ENCODE measurements around the gene KRT1. TPM values are rescaled to one million over a fixed set of nuclear protein-coding genes. Genes with fewer than 3 reads are reported as not detected.

The KRT1 gene
- total RNA-seq (2022; extraction: Qiagen RNA extraction): not detected in 5 replicates

DNA sequence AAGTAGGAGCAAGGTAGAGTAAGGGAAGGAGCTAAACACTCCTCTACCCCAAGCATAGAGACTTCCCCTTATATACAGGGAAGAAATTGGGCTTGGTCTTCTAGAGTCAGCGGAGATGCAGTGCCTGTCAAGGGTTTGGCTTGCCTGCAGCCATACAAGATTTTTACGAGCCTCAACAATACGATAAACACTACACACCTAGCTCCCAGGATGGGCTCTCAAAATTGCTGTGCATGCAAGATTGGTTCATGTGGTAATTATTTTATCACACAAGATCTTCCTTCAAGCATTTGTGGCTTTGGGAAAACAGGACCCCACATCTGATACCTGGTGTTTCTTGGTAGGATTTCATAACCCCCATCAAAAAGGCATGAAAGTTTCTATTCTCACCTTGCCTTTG is at the start of gene KRT1:
TSS of gene KRT1 (minus strand) at position 45 of the 400 bp plus-strand sequence. CDS start 59 bp downstream, outside the sequence.

DNA sequence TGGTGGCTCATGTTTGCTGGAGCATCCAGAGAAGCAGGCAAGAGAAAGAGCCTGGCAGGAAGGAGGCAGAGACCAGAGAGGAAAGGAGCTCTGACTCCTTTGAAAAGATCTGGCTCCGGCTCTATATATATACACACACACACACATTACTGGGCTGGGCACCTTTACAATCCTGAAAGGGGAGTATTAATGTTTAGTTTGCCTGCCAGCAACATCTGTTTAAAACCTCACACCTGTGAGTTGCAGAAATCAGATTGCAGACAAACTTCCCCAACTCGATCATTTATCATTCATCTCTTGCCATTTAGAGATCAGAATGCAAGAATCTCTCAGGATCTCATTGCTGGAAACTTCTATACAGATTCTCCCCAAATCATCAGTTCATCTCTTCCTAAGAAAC is 23.2 kb upstream of the KRT1 start, which contains the start of gene KRT77:
TSS of gene KRT77 (minus strand) at position 101 of the 400 bp plus-strand sequence. CDS start at position 11, 90 bp downstream.

GRCh38 chr12:52651726-52652261 is 28.4 kb downstream of the KRT1 start, which contains the start of gene KRT2:
TSS of gene KRT2 (minus strand) at chr12:52652211. CDS start at chr12:52652142, 69 bp downstream.

Other genes with a start within 250 kb of the KRT1 start
- gene KRT75, start 246.0 kb downstream of the KRT1 start, total RNA-seq (2022; extraction: Qiagen RNA extraction): 0.07 to 0.18 TPM (median 0.09 TPM) in 5 replicates
- gene KRT6B, start 228.3 kb downstream of the KRT1 start, total RNA-seq (2022; extraction: Qiagen RNA extraction): 0.05 to 0.09 TPM in 2 of 5 replicates, not detected in the others
- gene KRT6C, start 206.6 kb downstream of the KRT1 start, total RNA-seq (2022; extraction: Qiagen RNA extraction): 0.06 TPM in 1 of 5 replicates, not detected in the others
- 10.3 to 13.4 TPM (median 11.2 TPM) in 5 replicates for gene KRT6A, start 187.2 kb downstream of the KRT1 start, total RNA-seq (2022; extraction: Qiagen RNA extraction)
- 0.39 to 0.69 TPM (median 0.53 TPM) in 5 replicates for gene KRT5, start 160.0 kb downstream of the KRT1 start, total RNA-seq (2022; extraction: Qiagen RNA extraction)
- gene KRT71, start 127.3 kb downstream of the KRT1 start, total RNA-seq (2022; extraction: Qiagen RNA extraction): 0.05 TPM in 1 of 5 replicates, not detected in the others
- not detected in 5 replicates for gene KRT74, start 106.6 kb downstream of the KRT1 start, total RNA-seq (2022; extraction: Qiagen RNA extraction)
- gene KRT72, start 78.9 kb downstream of the KRT1 start, total RNA-seq (2022; extraction: Qiagen RNA extraction): 0.07 TPM in 1 of 5 replicates, not detected in the others
- 0.06 TPM in 1 of 5 replicates, not detected in the others for gene KRT73, start 61.8 kb downstream of the KRT1 start, total RNA-seq (2022; extraction: Qiagen RNA extraction)
- gene KRT2, start 28.2 kb downstream of the KRT1 start, total RNA-seq (2022; extraction: Qiagen RNA extraction): not detected in 5 replicates
- not detected in 5 replicates for gene KRT77, start 23.1 kb upstream of the KRT1 start, total RNA-seq (2022; extraction: Qiagen RNA extraction)
- gene KRT76, start 96.9 kb upstream of the KRT1 start, total RNA-seq (2022; extraction: Qiagen RNA extraction): not detected in 5 replicates
- gene KRT3, start 115.7 kb upstream of the KRT1 start, total RNA-seq (2022; extraction: Qiagen RNA extraction): 0.03 to 0.13 TPM in 2 of 5 replicates, not detected in the others
- 2.6 to 3.6 TPM (median 3.0 TPM) in 5 replicates for gene KRT4, start 133.7 kb upstream of the KRT1 start, total RNA-seq (2022; extraction: Qiagen RNA extraction)
- 0.08 TPM in 1 of 5 replicates, not detected in the others for gene KRT79, start 153.9 kb upstream of the KRT1 start, total RNA-seq (2022; extraction: Qiagen RNA extraction)
- 0.07 to 0.45 TPM (median 0.25 TPM) in 4 of 5 replicates, not detected in the other for gene KRT78, start 168.6 kb upstream of the KRT1 start, total RNA-seq (2022; extraction: Qiagen RNA extraction)
- 4,606 to 5,335 TPM (median 5,083 TPM) in 5 replicates for gene KRT8, start 224.7 kb upstream of the KRT1 start, total RNA-seq (2022; extraction: Qiagen RNA extraction)